GM18508 (cell line): Measurements from ENCODE around the gene PHRF1.

Source experiments
- ATAC-seq: cut with Tn5 transposase; IDR thresholded peaks from one replicate; pipeline ENCODE4 v1.9.1; 2021; ENCODE audit warnings: moderate number of reproducible peaks; ENCODE audit not compliant: insufficient read depth, unreplicated experiment

PHRF1 gene

DNA sequence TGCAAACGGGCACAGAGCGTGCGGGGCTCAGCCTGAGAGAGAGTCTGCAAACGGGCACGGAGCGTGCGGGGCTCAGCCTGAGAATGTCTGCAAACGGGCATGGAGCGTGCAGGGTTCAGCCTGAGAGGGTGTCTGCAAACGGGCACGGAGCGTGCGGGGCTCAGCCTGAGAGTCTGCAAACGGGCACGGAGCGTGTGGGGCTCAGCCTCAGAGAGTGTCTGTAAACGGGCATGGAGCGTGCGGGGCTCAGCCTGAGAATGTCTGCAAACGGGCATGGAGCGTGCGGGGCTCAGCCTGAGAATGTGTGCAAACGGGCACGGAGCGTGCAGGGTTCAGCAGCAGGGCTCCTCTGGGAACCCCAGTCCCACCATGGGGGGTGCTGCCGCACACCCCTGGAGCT lies 13.5 kb downstream of the PHRF1 start:
- ATAC-seq: no peak

DNA sequence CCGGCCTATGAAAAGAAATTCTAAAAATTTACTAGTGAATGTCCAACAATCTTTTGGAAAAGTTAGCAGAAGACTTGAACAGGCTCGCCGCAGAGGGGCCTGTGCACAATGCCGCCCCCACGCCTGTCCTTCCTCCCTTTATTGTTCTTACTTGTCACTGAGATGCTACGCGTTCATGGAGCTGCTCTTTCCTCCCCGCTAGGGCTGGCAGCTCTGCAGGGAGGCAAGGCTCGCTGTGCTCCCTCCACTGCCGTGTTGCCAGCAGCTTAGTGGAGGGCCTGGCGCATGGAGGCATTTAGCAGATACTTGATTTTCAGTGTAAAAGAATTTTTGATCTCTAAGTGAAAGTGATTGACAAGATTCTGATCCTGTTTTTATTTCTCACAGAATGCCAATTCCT lies 14.7 kb downstream of the PHRF1 start:
- no peak for ATAC-seq

DNA sequence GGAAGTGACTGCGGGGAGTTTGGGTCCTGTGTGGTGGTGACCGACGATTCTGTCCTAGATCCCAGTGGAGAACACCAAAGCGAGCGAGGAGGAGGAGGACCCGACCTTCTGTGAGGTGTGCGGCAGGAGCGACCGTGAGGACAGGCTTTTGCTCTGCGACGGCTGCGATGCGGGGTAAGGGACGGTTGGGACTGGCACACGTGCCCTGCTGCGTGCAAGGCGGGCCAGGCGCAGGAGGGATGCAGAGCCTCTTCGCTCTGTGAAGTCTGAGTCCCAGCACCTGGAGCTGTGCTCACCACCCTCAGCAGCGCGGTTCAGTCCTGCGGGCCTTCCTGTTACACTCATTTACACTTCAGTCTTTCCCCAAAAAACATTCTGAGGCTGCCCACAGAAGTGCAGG lies 16.2 kb downstream of the PHRF1 start:
- ATAC-seq: no peak

DNA sequence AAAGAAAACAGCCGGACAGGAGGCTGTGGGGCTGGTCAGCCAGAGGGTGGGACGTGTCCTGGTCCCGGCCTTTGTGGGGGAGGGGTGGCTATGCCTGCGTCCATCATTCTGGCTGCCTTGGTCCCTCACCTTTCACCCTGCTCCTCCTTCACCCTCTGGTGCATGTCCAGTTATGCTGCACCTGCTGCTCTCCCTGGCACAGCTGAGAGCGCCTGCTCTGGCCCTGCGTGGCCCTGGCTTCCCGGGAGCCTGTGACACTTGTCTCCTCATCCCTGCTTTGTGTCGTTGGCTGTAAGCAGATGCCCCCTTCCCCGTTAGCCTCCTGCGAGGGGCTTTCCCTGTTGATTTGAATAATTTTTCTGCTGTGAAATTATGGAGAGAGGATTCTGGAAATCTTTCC lies 16.6 kb downstream of the PHRF1 start:
- ATAC-seq: no peak

- ATAC-seq: no peak
These were observed 17.1 kb downstream of the PHRF1 start for GRCh38 chr11:593347-593746.

GRCh38 chr11:595400-595799 lies 19.1 kb downstream of the PHRF1 start:
- ATAC-seq: no peak

- ATAC-seq: no peak
These were observed 20.1 kb downstream of the PHRF1 start for GRCh38 chr11:596374-596773.

DNA sequence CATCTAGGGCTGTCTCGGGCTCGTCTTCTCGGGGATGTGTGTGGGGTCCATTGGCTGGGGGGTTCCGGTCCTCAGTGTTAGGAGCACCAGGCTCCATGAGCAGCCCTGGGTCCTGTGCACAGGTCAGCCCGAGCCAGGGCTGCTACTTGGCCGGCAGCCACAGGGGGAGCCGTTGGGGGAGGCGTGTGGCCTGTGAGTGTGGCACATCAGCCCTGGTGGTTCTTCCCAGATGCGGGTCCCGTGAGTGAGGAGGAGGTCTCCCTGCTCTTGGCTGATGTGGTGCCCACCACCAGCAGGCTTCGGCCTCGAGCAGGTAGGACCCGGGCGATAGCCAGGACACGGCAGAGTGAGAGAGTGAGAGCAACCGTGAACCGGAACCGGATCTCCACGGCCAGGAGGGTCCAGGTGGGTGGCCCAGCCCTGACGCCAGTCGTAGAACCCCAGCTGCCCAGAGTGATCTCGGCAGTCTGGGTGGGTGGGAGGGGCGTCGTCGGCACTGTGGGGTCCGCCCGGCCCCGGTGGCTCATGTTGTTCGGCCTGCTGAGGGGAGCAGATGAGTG lies 21.0 kb downstream of the PHRF1 start:
- no peak for ATAC-seq

GRCh38 chr11:598005-598680 lies 21.9 kb downstream of the PHRF1 start:
- ATAC-seq: no peak

GRCh38 chr11:601573-602245 lies 25.4 kb downstream of the PHRF1 start:
- ATAC-seq: no peak

DNA sequence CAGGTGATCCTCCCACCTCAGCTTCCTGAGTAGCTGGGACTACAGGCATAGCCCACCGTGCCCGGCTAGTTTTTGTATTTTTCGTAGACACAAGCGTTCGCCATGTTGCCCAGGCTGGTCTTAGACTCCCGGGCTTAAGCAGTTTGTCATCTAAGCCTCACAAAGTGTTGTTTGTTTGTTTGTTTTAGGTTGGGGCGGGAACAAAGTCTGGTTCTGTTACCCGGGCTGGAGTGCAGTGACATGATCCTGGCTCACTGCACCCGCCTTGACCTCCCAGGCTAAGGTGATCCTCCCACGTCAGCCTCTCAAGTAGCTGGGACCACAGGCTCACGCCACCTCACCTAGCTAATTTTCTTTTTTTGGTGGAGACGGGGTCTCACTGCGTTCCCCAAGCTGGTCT lies 26.9 kb downstream of the PHRF1 start:
- no peak for ATAC-seq

DNA sequence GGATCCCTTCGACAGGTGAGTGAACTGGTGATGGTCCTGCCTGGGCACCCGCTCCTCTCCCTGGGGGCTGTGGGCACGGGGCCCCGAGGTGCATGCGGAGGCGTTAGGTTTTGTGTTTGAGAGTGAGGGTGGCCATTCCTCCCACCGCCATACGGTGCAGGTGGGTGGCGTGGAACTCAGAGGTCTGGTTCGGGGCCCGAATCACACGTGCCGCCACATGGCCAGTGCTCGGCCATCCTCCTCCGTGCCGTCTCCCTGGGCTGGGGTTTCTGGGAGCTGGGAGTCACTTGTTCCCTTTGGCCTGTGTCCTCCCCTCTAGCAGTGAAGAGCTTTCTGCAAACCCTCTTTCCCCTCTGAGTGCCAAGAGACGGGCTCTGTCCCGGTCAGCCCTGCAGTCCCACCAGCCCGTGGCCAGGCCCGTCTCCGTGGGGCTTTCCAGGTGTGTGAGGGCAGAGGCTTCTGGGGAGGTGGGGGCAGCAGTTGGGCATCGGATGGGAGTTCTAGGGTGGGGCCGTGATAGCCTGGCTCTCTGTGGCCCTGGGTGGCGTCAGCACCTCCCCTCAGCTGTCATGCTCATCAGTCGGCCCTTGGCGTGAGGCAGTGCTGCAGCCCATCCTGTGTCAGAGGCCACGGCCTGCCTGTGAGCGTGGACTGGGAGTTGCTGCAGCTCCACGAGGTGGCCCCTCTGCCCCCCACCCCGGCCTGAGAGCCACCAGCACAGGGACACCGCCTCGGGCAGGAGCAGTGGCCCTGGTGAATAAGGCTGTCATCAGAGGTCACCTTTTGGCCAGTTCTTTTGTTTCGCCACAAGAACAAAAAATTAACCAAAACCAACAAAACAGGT lies 29.2 kb downstream of the PHRF1 start:
- no peak for ATAC-seq

DNA sequence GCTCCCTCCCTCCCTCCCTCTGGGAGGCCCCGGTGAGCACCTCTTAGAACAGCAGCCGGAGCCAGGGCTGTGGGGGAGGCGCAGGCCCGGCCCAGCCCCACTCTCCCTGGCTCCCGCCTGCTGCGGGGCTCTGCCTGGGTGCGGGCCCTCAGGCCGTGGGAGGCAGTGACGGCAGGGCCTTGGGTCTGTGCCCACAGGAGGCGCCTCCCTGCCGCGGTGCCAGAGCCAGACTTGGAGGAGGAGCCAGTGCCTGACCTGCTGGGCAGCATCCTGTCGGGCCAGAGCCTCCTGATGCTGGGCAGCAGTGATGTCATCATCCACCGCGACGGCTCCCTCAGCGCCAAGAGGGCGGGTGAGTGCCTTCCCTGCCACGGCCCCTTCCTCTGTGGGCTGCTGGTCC lies 30.0 kb downstream of the PHRF1 start:
- ATAC-seq: no peak

GRCh38 chr11:607020-607780 lies 30.9 kb downstream of the PHRF1 start:
- ATAC-seq: no peak

DNA sequence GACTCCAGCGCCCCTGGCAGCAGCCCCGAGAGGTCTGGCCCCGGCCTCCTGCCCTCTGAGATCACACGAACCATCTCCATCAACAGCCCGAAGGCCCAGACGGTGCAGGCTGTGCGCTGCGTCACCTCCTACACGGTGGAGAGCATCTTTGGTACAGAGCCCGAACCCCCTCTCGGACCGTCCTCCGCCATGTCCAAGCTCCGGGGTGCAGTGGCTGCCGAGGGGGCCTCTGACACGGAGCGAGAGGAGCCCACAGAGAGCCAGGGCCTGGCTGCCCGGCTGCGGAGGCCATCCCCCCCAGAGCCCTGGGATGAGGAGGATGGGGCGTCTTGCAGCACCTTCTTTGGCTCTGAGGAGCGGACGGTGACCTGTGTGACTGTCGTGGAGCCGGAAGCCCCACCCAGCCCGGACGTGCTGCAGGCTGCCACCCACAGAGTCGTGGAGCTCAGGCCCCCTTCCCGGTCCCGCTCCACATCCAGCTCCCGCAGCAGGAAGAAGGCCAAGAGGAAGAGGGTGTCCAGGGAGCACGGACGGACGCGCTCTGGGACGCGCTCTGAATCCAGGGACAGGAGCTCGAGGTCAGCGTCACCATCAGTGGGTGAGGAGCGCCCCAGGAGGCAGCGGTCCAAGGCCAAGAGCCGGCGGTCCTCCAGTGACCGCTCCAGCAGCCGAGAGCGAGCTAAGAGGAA lies 31.8 kb downstream of the PHRF1 start:
- no peak for ATAC-seq

- ATAC-seq: no peak
These were observed 32.6 kb downstream of the PHRF1 start for GRCh38 chr11:608791-609251.

DNA sequence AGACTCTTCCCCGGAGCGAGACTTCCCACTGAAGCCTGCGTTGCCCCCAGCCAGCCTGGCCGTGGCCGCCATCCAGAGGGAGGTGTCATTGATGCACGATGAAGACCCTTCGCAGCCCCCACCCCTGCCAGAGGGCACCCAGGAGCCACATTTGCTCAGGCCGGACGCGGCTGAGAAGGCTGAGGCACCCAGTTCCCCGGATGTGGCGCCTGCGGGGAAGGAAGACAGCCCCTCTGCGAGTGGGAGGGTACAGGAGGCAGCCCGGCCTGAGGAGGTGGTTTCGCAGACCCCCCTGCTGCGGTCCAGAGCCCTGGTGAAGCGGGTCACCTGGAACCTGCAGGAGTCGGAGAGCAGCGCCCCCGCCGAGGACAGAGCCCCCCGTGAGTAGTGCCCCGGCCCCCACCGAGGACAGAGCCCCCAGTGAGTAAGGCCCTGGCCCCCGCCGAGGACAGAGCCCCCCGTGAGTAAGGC lies 33.1 kb downstream of the PHRF1 start:
- no peak for ATAC-seq

GRCh38 chr11:610146-610801 lies 34.0 kb downstream of the PHRF1 start:
- ATAC-seq: no peak
